Omental fat pad (tissue), 4 donors: ENCODE results near the gene SRA1. TPM values are rescaled to one million over a fixed set of nuclear protein-coding genes. Genes with fewer than 3 reads are reported as not detected.
"Not testable (repeated sequence)": the region's sequence is repeated elsewhere in the genome, so short reads cannot be mapped to it uniquely, and the experiment has no call there.

Experiments used
- ATAC-seq: fragments of 150-250 bp; one replicate; pipeline ENCODE4 v1.9.1; 2016; ENCODE audit warnings: mild to moderate bottlenecking, moderate library complexity; ENCODE audit not compliant: low FRiP score
- DNase-seq: peaks from one replicate; pipeline ENCODE4 v3.0.0-alpha.2; 2019; ENCODE audit warnings: low spot score
- CTCF ChIP-seq, 3 donors: fragments of 450-650 bp; IDR thresholded peaks; one replicate each; pipeline ENCODE4 v1.5.1; 2016 to 2017; ENCODE audit warnings: antibody characterized with exemption in 3 of 3, mild to moderate bottlenecking in 3 of 3, moderate library complexity in 2 of 3
- total RNA-seq, 4 donors: library from RNA; depleted of rRNA; stranded (reverse); fragments of >200 nt; gene quantifications; one replicate each; pipeline ENCODE4 v1.1.0, GENCODE V29; 2016

SRA1 gene
- total RNA-seq, 4 donors from 2014 or later, result 18.1 to 44.2 (median 24.3) TPM

GRCh38 chr5:140598836-140599235 is 41.6 kb upstream of the SRA1 start:
- no peak for TF ChIP-seq CTCF (IDR thresholded peaks at IDR 0.05)

GRCh38 chr5:140596321-140596741 is 39.1 kb upstream of the SRA1 start:
- no peak for TF ChIP-seq CTCF (IDR thresholded peaks at IDR 0.05)
- DNase-seq, result no peak
- ATAC-seq, result peak; percentile 58

More at GRCh38 chr5:140598836-140599235, 41.6 kb upstream of the SRA1 start:
- DNase-seq (no peak), ATAC-seq (no peak)

DNA sequence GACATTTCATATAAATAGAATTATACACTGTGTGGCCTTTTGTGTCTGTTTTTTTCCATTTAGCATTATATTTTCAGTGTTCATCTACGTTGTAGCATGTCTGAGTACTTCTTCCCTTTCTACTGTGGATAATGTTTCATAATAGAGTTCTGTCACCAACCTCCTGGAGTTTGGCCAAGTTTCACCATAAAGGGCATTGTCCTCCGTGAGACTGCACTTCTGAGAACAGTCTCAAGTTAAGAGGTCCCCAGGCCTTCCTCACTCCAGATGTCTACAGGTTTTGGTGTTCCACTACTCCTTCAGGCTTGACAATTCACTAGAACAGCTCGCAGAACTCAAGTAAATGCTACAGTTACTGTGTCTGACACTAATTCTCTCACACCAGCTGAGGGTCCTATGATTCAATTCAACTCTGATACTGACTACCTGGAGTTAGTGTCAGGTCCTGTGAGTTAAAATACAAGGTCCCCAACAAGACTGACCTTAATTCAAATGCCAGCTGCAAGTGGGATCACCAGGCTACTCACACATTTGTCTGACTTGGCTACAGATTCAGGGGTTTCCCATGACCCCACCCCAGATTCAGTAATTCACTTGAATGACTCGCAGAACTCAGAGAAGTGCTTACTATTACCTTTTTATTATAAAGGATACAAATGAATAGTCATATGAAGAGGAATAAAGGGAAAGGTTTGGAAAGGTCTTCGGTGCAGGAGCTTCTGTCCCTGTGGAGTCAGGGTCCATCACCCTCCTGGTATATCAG is 38.4 kb upstream of the SRA1 start:
- ATAC-seq (no peak), DNase-seq (no peak)
- no peak for TF ChIP-seq CTCF (IDR thresholded peaks at IDR 0.05)

- ATAC-seq, result no peak
- DNase-seq, result no peak
- TF ChIP-seq CTCF (IDR thresholded peaks at IDR 0.05), result no peak
Measured at GRCh38 chr5:140594169-140594568, 36.9 kb upstream of the SRA1 start.

- not testable (repeated sequence) for ATAC-seq, DNase-seq
Measured at GRCh38 chr5:140593070-140593469, 35.8 kb upstream of the SRA1 start.

GRCh38 chr5:140591747-140592372 is 34.6 kb upstream of the SRA1 start:
- TF ChIP-seq CTCF (IDR thresholded peaks at IDR 0.05), result no peak
- ATAC-seq (no peak), DNase-seq (no peak)

DNA sequence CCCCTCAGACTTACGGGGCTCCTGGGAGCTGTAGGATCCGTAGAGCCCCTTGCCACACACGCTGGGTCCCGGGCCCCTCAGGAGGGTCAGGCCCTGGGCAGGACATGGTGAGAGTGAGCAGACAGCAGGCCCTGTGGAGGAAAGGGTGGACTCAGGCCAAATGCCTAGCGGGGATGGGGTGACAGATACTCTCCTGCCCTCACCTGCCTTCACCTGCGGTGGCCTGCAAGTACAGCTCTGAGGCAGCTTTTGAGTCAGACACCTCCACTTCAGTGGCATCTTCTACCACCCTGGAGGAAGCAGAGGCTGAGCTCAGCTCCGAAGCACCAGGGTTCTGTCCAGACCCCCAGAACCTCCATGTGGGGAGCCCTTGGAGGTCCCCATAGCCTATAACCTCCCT is 33.6 kb upstream of the SRA1 start:
- DNase-seq (no peak), ATAC-seq (no peak)
- no peak for TF ChIP-seq CTCF (IDR thresholded peaks at IDR 0.05)
